ENCODE measurements around the gene HAT1.

Gene HAT1

GRCh38 chr2:171999604-172000469 lies 77.6 kb downstream of the HAT1 start, which contains the start of gene METAP1D:
METAP1D (plus strand) TSS chr2:171999953; CDS start chr2:171999970, 17 bp downstream.
- ATAC-seq (replicated peaks) (peak; percentile 95), DNase-seq (peak; percentile 72 to 77 (median 73))
- H3K4me3 Mint-ChIP-seq, result peak within 1 kb of the TSS; percentile 87 to 91
- H3K27me3 Mint-ChIP-seq, result peaks cover 22 to 30% of the 10 kb centered on the region in 2 donors
- H3K4me1 Mint-ChIP-seq (ENCODE audit: low read depth in 2 of 2), result peaks cover 7 to 8% of the 10 kb centered on the region in 2 donors
- peaks cover 2% of the 10 kb centered on the region for H3K36me3 Mint-ChIP-seq (ENCODE audit: insufficient read depth)
- no peaks in the 10 kb centered on the region for H3K9me3 Mint-ChIP-seq
- peak within 1 kb of the TSS; percentile 59 to 62 for H3K27ac Mint-ChIP-seq

GRCh38 chr2:172000696-172001361 lies 78.6 kb downstream of the HAT1 start:
- Mint-ChIP-seq H3K27me3 (peaks cover 12 to 20% of the 10 kb centered on the region in 2 donors), H3K4me3 (peak overlapping the region; percentile 87 to 91), H3K36me3 (ENCODE audit: insufficient read depth) (peaks cover 2% of the 10 kb centered on the region), H3K27ac (peak overlapping the region in 1 of 2 donors; percentile 59), H3K9me3 (no peaks in the 10 kb centered on the region), H3K4me1 (ENCODE audit: low read depth in 2 of 2) (peaks cover 7 to 8% of the 10 kb centered on the region in 2 donors)
- ATAC-seq (replicated peaks), result no peak
- no peak for DNase-seq

GRCh38 chr2:172007372-172007771 lies 85.1 kb downstream of the HAT1 start:
- H3K36me3 Mint-ChIP-seq (ENCODE audit: insufficient read depth), result peaks cover 12% of the 10 kb centered on the region
- no peaks in the 10 kb centered on the region for H3K27me3 Mint-ChIP-seq
- no peak overlapping the region for H3K27ac Mint-ChIP-seq
- no peak for DNase-seq
- no peak overlapping the region for H3K4me3 Mint-ChIP-seq
- no peak for ATAC-seq (replicated peaks)
- peaks cover 15 to 19% of the 10 kb centered on the region in 2 donors for H3K4me1 Mint-ChIP-seq (ENCODE audit: low read depth in 2 of 2)
- no peaks in the 10 kb centered on the region for H3K9me3 Mint-ChIP-seq

GRCh38 chr2:172009823-172010222 lies 87.6 kb downstream of the HAT1 start:
- Mint-ChIP-seq H3K4me1 (ENCODE audit: low read depth in 2 of 2) (peaks cover 22 to 23% of the 10 kb centered on the region in 2 donors), H3K9me3 (no peaks in the 10 kb centered on the region), H3K27me3 (no peaks in the 10 kb centered on the region), H3K36me3 (ENCODE audit: insufficient read depth) (peaks cover 10% of the 10 kb centered on the region), H3K4me3 (no peak overlapping the region), H3K27ac (no peak overlapping the region)
- no peak for ATAC-seq (replicated peaks)
- no peak for DNase-seq

- DNase-seq (no peak), ATAC-seq (replicated peaks) (peak; percentile 85)
- Mint-ChIP-seq H3K4me3 (peak overlapping the region; percentile 60 to 63), H3K27me3 (no peaks in the 10 kb centered on the region), H3K27ac (no peak overlapping the region), H3K4me1 (ENCODE audit: low read depth in 2 of 2) (peaks cover 22 to 23% of the 10 kb centered on the region in 2 donors), H3K36me3 (ENCODE audit: insufficient read depth) (peaks cover 10% of the 10 kb centered on the region), H3K9me3 (no peaks in the 10 kb centered on the region)
These were observed 89.7 kb downstream of the HAT1 start for GRCh38 chr2:172011812-172012575.

- Mint-ChIP-seq H3K27me3 (no peaks in the 10 kb centered on the region), H3K4me3 (no peak overlapping the region), H3K27ac (no peak overlapping the region), H3K36me3 (ENCODE audit: insufficient read depth) (peaks cover 10% of the 10 kb centered on the region), H3K9me3 (no peaks in the 10 kb centered on the region), H3K4me1 (ENCODE audit: low read depth in 2 of 2) (peaks cover 22 to 23% of the 10 kb centered on the region in 2 donors)
- ATAC-seq (replicated peaks) (no peak), DNase-seq (no peak)
These were observed 90.6 kb downstream of the HAT1 start for GRCh38 chr2:172012677-172013391.

GRCh38 chr2:172013396-172013795 lies 91.1 kb downstream of the HAT1 start:
- no peak for DNase-seq

GRCh38 chr2:172021074-172021931 lies 99.0 kb downstream of the HAT1 start:
- Mint-ChIP-seq H3K4me1 (ENCODE audit: low read depth in 2 of 2) (no peaks in the 10 kb centered on the region), H3K9me3 (no peaks in the 10 kb centered on the region), H3K4me3 (no peak overlapping the region), H3K27ac (no peak overlapping the region), H3K27me3 (no peaks in the 10 kb centered on the region), H3K36me3 (ENCODE audit: insufficient read depth) (peaks cover 4% of the 10 kb centered on the region)
- ATAC-seq (replicated peaks) (no peak), DNase-seq (no peak)

More at GRCh38 chr2:172013396-172013795, 91.1 kb downstream of the HAT1 start:
- Mint-ChIP-seq H3K4me1 (ENCODE audit: low read depth in 2 of 2) (peaks cover 22 to 23% of the 10 kb centered on the region in 2 donors), H3K36me3 (ENCODE audit: insufficient read depth) (peaks cover 10% of the 10 kb centered on the region), H3K27ac (no peak overlapping the region), H3K4me3 (no peak overlapping the region), H3K9me3 (no peaks in the 10 kb centered on the region), H3K27me3 (no peaks in the 10 kb centered on the region)
- ATAC-seq (replicated peaks), result no peak

GRCh38 chr2:172021955-172022354 lies 99.7 kb downstream of the HAT1 start:
- DNase-seq (no peak), ATAC-seq (replicated peaks) (no peak)
- no peaks in the 10 kb centered on the region for H3K9me3 Mint-ChIP-seq
- H3K4me3 Mint-ChIP-seq, result no peak overlapping the region
- no peaks in the 10 kb centered on the region for H3K27me3 Mint-ChIP-seq
- H3K27ac Mint-ChIP-seq, result no peak overlapping the region
- H3K4me1 Mint-ChIP-seq (ENCODE audit: low read depth in 2 of 2), result no peaks in the 10 kb centered on the region
- peaks cover 4% of the 10 kb centered on the region for H3K36me3 Mint-ChIP-seq (ENCODE audit: insufficient read depth)

GRCh38 chr2:172031536-172031935 lies 109.3 kb downstream of the HAT1 start:
- H3K27ac Mint-ChIP-seq, result no peak overlapping the region
- no peaks in the 10 kb centered on the region for H3K36me3 Mint-ChIP-seq (ENCODE audit: insufficient read depth)
- H3K27me3 Mint-ChIP-seq, result no peaks in the 10 kb centered on the region
- no peaks in the 10 kb centered on the region for H3K9me3 Mint-ChIP-seq
- DNase-seq (no peak), ATAC-seq (replicated peaks) (no peak)
- no peak overlapping the region for H3K4me3 Mint-ChIP-seq
- H3K4me1 Mint-ChIP-seq (ENCODE audit: low read depth in 2 of 2), result no peaks in the 10 kb centered on the region
